Upper lobe of left lung (tissue), 4 donors: ENCODE data around the gene B3GLCT.

Experiments
- EP300 ChIP-seq, 4 donors: sonication (generic); formaldehyde crosslinking; IDR thresholded peaks; one replicate each; pipeline ENCODE4 v1.5.1; 2017; ENCODE audit warnings: antibody characterized with exemption in 4 of 4, control low read depth in 2 of 4
- POLR2A ChIP-seq, 4 donors: fragments of 450-650 bp; IDR thresholded peaks; one replicate each; pipeline ENCODE4 v1.5.1; 2016 to 2017; ENCODE audit warnings: antibody characterized with exemption in 4 of 4, mild to moderate bottlenecking in 2 of 4
- POLR2AphosphoS5 ChIP-seq, 2 donors: sonication (generic); formaldehyde crosslinking; IDR thresholded peaks; one replicate each; pipeline ENCODE4 v1.5.1; 2017; ENCODE audit warnings: antibody characterized with exemption in 2 of 2
- TF ChIP-seq, protein P1 (sequence below), 6 experiments: fragments of 450-650 bp in 4 of 6; fragments of 200-600 bp in 2 of 6; sonication (generic) in 2 of 6; IDR thresholded peaks; one replicate each; pipeline ENCODE4 v1.5.1; 2016 to 2019; ENCODE audit warnings: antibody characterized with exemption in 6 of 6

DNA sequence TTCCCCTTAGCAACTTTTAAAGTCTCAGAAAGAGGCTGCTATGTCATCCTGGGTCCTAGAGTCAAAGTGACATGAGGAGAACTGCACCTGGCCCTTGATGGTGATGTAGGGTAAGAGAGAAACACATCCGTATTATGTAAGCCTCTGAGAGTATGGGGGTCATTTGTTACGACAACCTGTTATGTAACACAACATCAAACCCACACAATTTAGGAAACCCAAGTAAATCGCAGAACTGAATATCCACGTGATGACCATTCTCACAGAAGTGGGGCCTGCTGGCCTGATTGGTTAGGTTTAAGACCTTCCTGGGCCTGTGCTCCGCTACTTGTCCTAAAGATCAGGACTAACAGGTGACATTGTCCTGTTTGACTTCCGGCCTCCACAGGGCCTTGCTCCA, 15.3 kb upstream of the B3GLCT start:
- TF ChIP-seq, protein P1, sequence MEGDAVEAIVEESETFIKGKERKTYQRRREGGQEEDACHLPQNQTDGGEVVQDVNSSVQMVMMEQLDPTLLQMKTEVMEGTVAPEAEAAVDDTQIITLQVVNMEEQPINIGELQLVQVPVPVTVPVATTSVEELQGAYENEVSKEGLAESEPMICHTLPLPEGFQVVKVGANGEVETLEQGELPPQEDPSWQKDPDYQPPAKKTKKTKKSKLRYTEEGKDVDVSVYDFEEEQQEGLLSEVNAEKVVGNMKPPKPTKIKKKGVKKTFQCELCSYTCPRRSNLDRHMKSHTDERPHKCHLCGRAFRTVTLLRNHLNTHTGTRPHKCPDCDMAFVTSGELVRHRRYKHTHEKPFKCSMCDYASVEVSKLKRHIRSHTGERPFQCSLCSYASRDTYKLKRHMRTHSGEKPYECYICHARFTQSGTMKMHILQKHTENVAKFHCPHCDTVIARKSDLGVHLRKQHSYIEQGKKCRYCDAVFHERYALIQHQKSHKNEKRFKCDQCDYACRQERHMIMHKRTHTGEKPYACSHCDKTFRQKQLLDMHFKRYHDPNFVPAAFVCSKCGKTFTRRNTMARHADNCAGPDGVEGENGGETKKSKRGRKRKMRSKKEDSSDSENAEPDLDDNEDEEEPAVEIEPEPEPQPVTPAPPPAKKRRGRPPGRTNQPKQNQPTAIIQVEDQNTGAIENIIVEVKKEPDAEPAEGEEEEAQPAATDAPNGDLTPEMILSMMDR (IDR thresholded peaks at IDR 0.05): no peak
- no peak for TF ChIP-seq POLR2A (IDR thresholded peaks at IDR 0.05)
- TF ChIP-seq POLR2AphosphoS5 (IDR thresholded peaks at IDR 0.05): no peak
- no peak for TF ChIP-seq EP300 (IDR thresholded peaks at IDR 0.05)
